Kidney (tissue), 14 donors: ENCODE data around the gene PAGR1. TPM values are rescaled to one million over a fixed set of nuclear protein-coding genes. Genes with fewer than 3 reads are reported as not detected.

Source experiments
- DNase-seq, 5 donors: peaks; one replicate each; pipeline ENCODE4 v3.0.0-alpha.2; 2013 to 2020
- FAIRE-seq: peaks from 2 replicates; lab custom pipeline; 2012; peaks lifted over from hg19 to GRCh38; lab: Jason Lieb, UNC
- H3K27ac ChIP-seq, 2 donors: one replicate each; pipeline ENCODE4 v1.7.0; 2013; ENCODE audit warnings: low read depth in 2 of 2, low read length in 2 of 2, inconsistent platforms in 1 of 2
- H3K27me3 ChIP-seq: one replicate; pipeline ENCODE4 v1.7.1; 2013; ENCODE audit warnings: low read length, inconsistent platforms; ENCODE audit not compliant: control insufficient read depth, insufficient read depth
- H3K36me3 ChIP-seq, 3 donors: one replicate each; pipeline versions ENCODE4 v1.7.0 to v1.7.1; 2013; ENCODE audit warnings: low read length in 3 of 3, control low read depth in 1 of 3, inconsistent platforms in 1 of 3; ENCODE audit not compliant: insufficient read depth in 3 of 3, control insufficient read depth in 2 of 3
- H3K4me1 ChIP-seq, 3 donors: one replicate each; pipeline versions ENCODE4 v1.7.0 to v1.7.1; 2013; ENCODE audit warnings: low read length in 3 of 3, inconsistent platforms in 1 of 3, low read depth in 1 of 3; ENCODE audit not compliant: control insufficient read depth in 2 of 3, insufficient read depth in 2 of 3
- H3K4me3 ChIP-seq, 3 donors: one replicate each; pipeline versions ENCODE4 v1.7.0 to v1.8.1; 2013; ENCODE audit warnings: low read length in 3 of 3, control low read depth in 1 of 3, inconsistent platforms in 1 of 3
- H3K9ac ChIP-seq, 3 donors: one replicate each; pipeline versions ENCODE4 v1.7.0 to v1.7.1; 2013; ENCODE audit warnings: low read length in 3 of 3, control low read depth in 1 of 3, inconsistent platforms in 1 of 3
- H3K9me3 ChIP-seq, 3 donors: one replicate each; pipeline versions ENCODE4 v1.7.0 to v1.7.1; 2013; ENCODE audit warnings: low read length in 3 of 3, control low read depth in 1 of 3, inconsistent platforms in 1 of 3; ENCODE audit not compliant: control insufficient read depth in 2 of 3, insufficient read depth in 1 of 3
- CTCF ChIP-seq: IDR thresholded peaks from 3 replicates; pipeline ENCODE4 v1.5.1; 2012; ENCODE audit warnings: mild to moderate bottlenecking, moderate library complexity, borderline replicate concordance; ENCODE audit not compliant: insufficient read depth; ENCODE audit errors: extremely low read depth
- intact Hi-C: fragments of 100-400 bp; cut with DNase I; formaldehyde crosslinking; loops from one replicate; pipeline ENCODE4 v1.11.1; 2022
- polyA plus RNA-seq: library from polyadenylated mRNA; stranded (reverse); fragments of 350-450 nt; fragmentation: Illumina TruSeq; extraction: RNeasy Lipid Tissue Mini Kit (QIAGEN cat#74804); gene quantifications from one replicate; pipeline ENCODE4 v1.2.3, GENCODE V29; 2014; ENCODE audit warnings: low read depth, low replicate concordance; ENCODE audit not compliant: insufficient read depth
- total RNA-seq: library from RNA; stranded (reverse); fragmentation: NEBNext Ultra II Directional; extraction: Animal tissue kit (Norgen Biotek cat#: 25700); gene quantifications from one replicate; pipeline ENCODE4 v1.2.1, GENCODE V29; 2021
- donor health status: control.
- donor health status: control.
- donor health status: control.
- donor health status: control.
- donor health status: control.
- donor health status: DM: yes; HTN: yes; CAD: no.
- donor health status: Normal renal cell carcinoma (clear cell type).

The PAGR1 gene
- total and polyA plus RNA-seq, 2 donors from 2014 or later = 23.5 to 30.0 TPM

- H3K36me3 ChIP-seq = peaks cover 3 to 7% (median 5%) of the 10 kb centered on the region in 3 donors
- intact Hi-C loops = no loop called here
- no peaks in the 10 kb centered on the region for H3K9me3 ChIP-seq
- no peaks in the 10 kb centered on the region for H3K27me3 ChIP-seq
- peak overlapping the region; percentile 95 for H3K27ac ChIP-seq
- peak overlapping the region; percentile 80 to 85 (median 85) for H3K4me3 ChIP-seq
- peaks cover 2 to 27% (median 18%) of the 10 kb centered on the region in 3 donors for H3K4me1 ChIP-seq
- H3K9ac ChIP-seq = peak overlapping the region; percentile 73 to 86 (median 78)
- no peak for FAIRE-seq
- TF ChIP-seq CTCF = no peak
- DNase-seq = peak in 2 of 5 donors; percentile 44 to 54
Measured at GRCh38 chr16:29804455-29805231, 11.3 kb upstream of the PAGR1 start.

- Histone ChIP-seq H3K4me1 (peaks cover 2 to 29% (median 18%) of the 10 kb centered on the region in 3 donors), H3K9ac (peak overlapping the region; percentile 73 to 86 (median 78)), H3K9me3 (no peaks in the 10 kb centered on the region), H3K27me3 (no peaks in the 10 kb centered on the region), H3K36me3 (peaks cover 2 to 5% (median 3%) of the 10 kb centered on the region in 3 donors), H3K27ac (peak overlapping the region; percentile 95), H3K4me3 (peak overlapping the region; percentile 80 to 85 (median 85))
- intact Hi-C loops = no loop called here
- DNase-seq (peak; percentile 99), FAIRE-seq (no peak)
- peak; percentile 7 for TF ChIP-seq CTCF
Measured at GRCh38 chr16:29805232-29806098, 10.5 kb upstream of the PAGR1 start.

- intact Hi-C loops = no loop called here
- H3K9me3 ChIP-seq = no peaks in the 10 kb centered on the region
- peaks cover 2 to 34% (median 18%) of the 10 kb centered on the region in 3 donors for H3K4me1 ChIP-seq
- peaks cover 2 to 5% (median 3%) of the 10 kb centered on the region in 3 donors for H3K36me3 ChIP-seq
- FAIRE-seq (no peak), DNase-seq (no peak)
- H3K4me3 ChIP-seq = peak within 1 kb of the TSS; percentile 59 to 85 (median 85)
- no peak for TF ChIP-seq CTCF
- peak within 1 kb of the TSS; percentile 95 for H3K27ac ChIP-seq
- peak within 1 kb of the TSS in 2 of 3 donors; percentile 61 to 66 for H3K9ac ChIP-seq
- no peaks in the 10 kb centered on the region for H3K27me3 ChIP-seq
Measured at GRCh38 chr16:29806099-29806579, 9.8 kb upstream of the PAGR1 start, which contains the start of gene MAZ. Gene MAZ (plus strand): TSS chr16:29806529. CDS start chr16:29806702, 173 bp downstream.
